K562 (cell line): Measurements from ENCODE around the gene KAT6B.

Experiments
- FOXM1 ChIP-seq, 2 experiments: fragments of 450-650 bp in 1 of 2; sonication (generic) in 1 of 2; formaldehyde crosslinking in 1 of 2; IDR thresholded peaks; 2 replicates each; pipeline versions ENCODE4 v1.6.1 to v1.9.0; 2017 to 2022; ENCODE audit warnings: low read depth in 2 of 2, mild to moderate bottlenecking in 2 of 2, missing genetic modification reagents in 1 of 2, moderate library complexity in 1 of 2
- NR1H2 ChIP-seq: sonication (generic); formaldehyde crosslinking; IDR thresholded peaks from 2 replicates; pipeline ENCODE4 v1.4.0; 2020; ENCODE audit warnings: mild to moderate bottlenecking, missing genetic modification reagents
- PHF21A ChIP-seq: fragments of 450-650 bp; IDR thresholded peaks from 2 replicates; pipeline ENCODE4 v1.6.1; 2017; ENCODE audit warnings: low read depth, borderline replicate concordance
- PRMT5 ChIP-seq: sonication (generic); formaldehyde crosslinking; IDR thresholded peaks from 2 replicates; pipeline ENCODE4 v1.5.0; 2020; ENCODE audit warnings: missing genetic modification reagents
- SPI1 ChIP-seq: IDR thresholded peaks from 2 replicates; pipeline ENCODE4 v1.6.1; 2011; ENCODE audit warnings: low read depth, low read length, control low read depth, borderline replicate concordance
- TF ChIP-seq, protein P1 (sequence below), 3 experiments: IDR thresholded peaks in 2 of 3; conservative IDR thresholded peaks in 1 of 3; 2 replicates each; pipeline ENCODE4 v1.5.1; 2011 to 2012; ENCODE audit warnings: low read length in 3 of 3, mild to moderate bottlenecking in 3 of 3, control low read depth in 2 of 3, improper control_type of control experiment in 1 of 3, inconsistent platforms in 1 of 3, low read depth in 1 of 3, mixed read lengths in 1 of 3, moderate library complexity in 1 of 3; ENCODE audit not compliant: insufficient read depth in 2 of 3
- TF ChIP-seq, protein P2 (sequence below): sonication (generic); formaldehyde crosslinking; IDR thresholded peaks from 2 replicates; pipeline ENCODE4 v1.9.0; 2022; ENCODE audit warnings: mild to moderate bottlenecking, missing genetic modification reagents

DNA sequence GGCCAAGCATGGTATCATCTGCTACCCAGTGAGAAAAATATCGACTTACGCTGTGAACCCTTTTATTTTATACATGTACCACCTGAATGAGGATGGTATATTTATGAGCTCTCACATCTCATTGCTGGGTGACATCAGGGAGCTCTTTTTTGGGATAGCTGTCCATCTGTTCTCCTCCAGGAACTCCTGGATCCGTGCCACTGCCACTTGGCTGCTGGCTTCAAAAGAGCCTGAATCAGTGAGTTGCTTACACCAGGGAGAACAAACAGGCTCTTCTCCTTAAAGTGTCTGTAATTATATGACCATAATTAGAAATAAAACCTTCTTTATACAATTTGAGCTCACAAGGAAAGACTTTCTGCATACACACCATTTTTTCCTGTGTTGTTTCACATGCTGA, 106.2 kb downstream of the KAT6B start:
- no peak for TF ChIP-seq NR1H2
- no peak for TF ChIP-seq PRMT5 (CRISPR knock-in tag)
- no peak for TF ChIP-seq PHF21A
- TF ChIP-seq, protein P1, sequence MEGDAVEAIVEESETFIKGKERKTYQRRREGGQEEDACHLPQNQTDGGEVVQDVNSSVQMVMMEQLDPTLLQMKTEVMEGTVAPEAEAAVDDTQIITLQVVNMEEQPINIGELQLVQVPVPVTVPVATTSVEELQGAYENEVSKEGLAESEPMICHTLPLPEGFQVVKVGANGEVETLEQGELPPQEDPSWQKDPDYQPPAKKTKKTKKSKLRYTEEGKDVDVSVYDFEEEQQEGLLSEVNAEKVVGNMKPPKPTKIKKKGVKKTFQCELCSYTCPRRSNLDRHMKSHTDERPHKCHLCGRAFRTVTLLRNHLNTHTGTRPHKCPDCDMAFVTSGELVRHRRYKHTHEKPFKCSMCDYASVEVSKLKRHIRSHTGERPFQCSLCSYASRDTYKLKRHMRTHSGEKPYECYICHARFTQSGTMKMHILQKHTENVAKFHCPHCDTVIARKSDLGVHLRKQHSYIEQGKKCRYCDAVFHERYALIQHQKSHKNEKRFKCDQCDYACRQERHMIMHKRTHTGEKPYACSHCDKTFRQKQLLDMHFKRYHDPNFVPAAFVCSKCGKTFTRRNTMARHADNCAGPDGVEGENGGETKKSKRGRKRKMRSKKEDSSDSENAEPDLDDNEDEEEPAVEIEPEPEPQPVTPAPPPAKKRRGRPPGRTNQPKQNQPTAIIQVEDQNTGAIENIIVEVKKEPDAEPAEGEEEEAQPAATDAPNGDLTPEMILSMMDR (IDR thresholded peaks at IDR 0.05 in 2 of 3, conservative IDR thresholded peaks at IDR 0.05 in 1 of 3; ENCODE audit: insufficient read depth in 2 of 3, low read depth in 1 of 3, low read length in 3 of 3): no peak
- TF ChIP-seq SPI1: no peak
- no peak for TF ChIP-seq FOXM1 (IDR thresholded peaks at IDR 0.05; ENCODE audit: low read depth)
- no peak for TF ChIP-seq FOXM1 (CRISPR knock-in tag; IDR thresholded peaks at IDR 0.05; ENCODE audit: low read depth)
- TF ChIP-seq, protein P2, sequence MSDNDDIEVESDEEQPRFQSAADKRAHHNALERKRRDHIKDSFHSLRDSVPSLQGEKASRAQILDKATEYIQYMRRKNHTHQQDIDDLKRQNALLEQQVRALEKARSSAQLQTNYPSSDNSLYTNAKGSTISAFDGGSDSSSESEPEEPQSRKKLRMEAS (CRISPR knock-in tag): no peak
